ENCODE data around the gene ABHD16A.

The ABHD16A gene

DNA sequence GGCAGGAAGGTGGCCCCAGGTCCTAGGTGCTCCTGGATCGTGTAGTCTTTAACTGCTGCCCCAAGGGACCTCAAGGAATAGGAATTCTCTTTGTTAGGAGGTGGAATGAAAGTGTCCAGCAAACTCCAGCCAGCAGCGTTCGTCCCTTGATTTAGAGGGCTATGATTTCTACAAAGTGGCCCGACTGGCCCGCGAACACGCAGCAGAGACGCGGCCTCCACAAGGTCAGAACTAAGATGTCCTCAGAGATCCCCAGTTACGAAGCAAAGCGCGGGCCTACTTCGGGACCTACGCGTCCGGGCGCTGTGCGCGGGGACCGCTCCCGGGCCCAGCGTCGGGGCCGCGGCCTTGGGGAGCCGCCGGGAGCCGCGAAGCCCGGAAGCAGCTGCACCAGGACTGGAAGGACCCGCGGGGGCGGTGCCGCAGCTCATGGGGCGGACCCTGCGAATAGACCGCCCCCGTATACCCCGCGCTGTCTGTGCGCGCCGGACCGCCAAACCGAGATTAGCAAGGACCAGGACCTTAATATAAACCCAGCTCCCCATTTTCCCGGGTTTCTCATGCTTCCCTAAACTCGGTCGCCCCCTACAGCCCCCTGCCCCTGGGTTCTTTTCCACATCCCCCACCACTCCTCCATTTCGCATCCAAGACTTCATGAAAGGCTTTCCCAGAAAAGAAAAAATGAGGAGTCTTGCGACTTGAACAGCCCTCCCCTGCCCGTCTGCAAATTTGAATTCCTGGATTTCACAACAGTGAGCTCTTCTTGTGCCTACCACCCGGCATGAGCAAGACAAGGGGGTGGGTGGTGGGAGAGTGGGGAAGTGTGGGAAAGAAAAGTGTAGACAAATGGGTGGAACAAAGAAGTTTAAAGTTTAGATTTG is 42.5 kb downstream of the ABHD16A start, which contains the start of gene C6orf47:
TSS of gene C6orf47 (minus strand) at position 398 of the 881 bp plus-strand sequence. CDS start 831 bp downstream, outside the sequence.
- peak; percentile 61 for DNase-seq

GRCh38 chr6:31659649-31660380 is 43.3 kb downstream of the ABHD16A start:
- DNase-seq: no peak

GRCh38 chr6:31658983-31659648 is 44.0 kb downstream of the ABHD16A start:
- DNase-seq: no peak

- no peak for DNase-seq
Measured at GRCh38 chr6:31658158-31658688, 44.9 kb downstream of the ABHD16A start.

DNA sequence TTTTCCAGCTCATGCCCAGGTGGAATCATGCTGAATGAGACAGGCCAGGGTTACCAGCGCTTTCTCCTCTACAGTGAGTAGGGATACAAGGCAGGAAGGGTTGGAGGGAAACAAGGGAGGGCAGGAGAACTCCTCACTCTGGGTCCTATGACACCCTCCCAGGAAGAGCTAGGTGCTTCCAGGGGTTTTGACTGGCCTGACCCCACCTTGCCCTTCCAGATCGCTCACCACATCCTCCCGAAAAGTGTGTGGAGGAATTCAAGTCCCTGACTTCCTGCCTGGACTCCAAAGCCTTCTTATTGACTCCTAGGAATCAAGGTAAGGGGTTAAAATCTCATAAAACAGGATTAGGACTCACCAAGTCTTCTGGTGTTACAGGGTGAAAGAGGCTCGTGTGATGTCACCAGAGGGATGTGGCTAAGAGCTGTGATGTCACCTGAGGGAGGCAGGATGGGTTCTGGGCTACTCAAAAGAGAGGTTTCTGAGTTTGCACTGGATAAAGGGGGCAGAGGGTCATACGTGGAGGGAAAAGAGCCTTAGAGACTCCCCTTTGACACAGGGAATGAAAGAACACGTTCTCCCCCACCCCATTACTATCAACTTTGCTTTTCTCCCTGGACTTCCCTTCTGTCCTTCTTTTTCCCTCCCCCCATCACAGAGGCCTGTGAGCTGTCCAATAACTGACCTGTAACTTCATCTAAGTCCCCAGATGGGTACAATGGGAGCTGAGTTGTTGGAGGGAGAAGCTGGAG is 45.5 kb downstream of the ABHD16A start:
- no peak for DNase-seq

GRCh38 chr6:31655349-31656237 is 47.5 kb downstream of the ABHD16A start, which contains the start of gene APOM:
Gene APOM, plus strand, starts transcription at chr6:31655894. Its CDS starts 73 bp downstream, at chr6:31655967.
- no peak for DNase-seq

- DNase-seq: no peak
Measured at GRCh38 chr6:31654574-31655348, 48.4 kb downstream of the ABHD16A start.

DNA sequence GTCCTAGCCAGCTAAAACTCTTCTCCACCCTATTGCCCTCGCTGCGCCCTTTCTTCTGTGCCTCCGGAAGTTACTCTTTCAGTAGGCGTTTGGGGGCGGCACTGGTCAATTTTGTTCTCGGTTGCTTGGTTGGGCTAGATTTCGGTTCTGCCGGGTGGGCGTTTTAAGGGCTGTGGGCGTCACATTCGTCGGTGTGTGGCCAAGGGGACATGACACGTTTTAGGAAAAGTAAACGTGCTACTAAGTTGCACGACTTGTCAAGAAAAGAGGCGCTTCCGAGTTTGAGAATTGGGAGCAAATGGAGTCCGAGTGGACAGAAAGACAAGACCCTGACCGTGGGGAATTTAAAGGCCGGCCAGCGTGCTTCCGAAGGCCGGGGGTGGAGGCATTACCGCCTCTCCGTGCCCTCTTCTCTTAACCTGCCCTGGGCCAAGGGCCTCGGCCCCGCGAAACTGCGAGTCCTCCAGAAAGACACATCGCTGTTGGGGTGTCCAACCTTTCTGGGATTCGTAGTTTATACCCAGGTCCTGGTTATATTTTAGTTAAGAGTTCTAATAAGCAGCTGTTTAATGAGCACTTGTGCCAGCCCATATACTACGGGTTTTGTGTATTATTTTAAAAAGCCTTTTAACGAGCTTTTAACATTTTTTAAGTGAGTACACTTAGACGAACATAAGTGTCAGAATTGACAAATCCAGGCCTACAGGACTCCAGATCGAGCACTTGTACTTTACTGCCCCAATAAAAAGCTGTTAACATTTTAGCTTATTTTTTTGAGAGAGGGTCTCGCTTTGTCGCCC is 50.0 kb downstream of the ABHD16A start:
- DNase-seq: no peak

- DNase-seq: peak; percentile 28
Measured at GRCh38 chr6:31651602-31652191, 51.4 kb downstream of the ABHD16A start.

DNA sequence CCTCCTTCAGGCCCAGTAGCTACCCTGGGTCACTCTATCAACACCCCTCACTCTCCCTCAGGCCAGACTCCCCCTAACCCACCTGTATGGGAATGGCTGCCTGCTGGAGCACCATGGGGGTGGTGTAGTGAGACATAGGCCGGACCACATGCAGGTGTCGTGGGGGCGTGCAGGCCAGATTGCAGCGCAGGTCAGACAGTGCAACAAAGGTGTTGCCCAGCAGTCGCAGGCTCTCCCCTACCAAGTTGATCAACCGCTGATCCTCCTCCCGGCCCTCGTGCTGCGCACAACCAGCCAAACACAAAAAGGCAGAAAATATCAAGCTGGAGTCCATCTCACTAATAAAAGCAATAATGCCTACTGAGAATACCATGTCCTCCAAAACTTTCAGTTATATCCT is 57.8 kb downstream of the ABHD16A start:
- no peak for DNase-seq

- DNase-seq: no peak
Measured at GRCh38 chr6:31643818-31644454, 59.2 kb downstream of the ABHD16A start.

- no peak for DNase-seq
Measured at GRCh38 chr6:31642798-31643570, 60.1 kb downstream of the ABHD16A start.

DNA sequence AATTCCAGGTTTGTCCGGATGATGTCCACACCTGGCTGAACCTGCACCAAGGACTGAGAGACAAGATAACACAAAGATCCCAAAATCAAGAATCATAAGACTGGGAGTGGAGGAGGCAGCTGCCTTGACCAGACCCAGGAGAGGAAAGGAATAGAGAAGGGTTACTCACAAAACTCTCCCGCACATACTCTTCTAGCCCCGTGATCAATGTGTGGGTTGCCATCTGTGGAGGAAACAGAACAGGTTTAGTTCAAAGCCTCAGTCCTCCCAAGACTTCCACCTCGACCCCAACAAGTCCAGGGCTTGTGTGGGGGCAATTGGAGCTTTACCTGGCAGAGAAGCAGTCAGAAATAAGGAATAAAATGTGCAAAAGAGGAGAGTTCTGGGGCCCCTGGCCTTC is 61.8 kb downstream of the ABHD16A start:
- no peak for DNase-seq

DNA sequence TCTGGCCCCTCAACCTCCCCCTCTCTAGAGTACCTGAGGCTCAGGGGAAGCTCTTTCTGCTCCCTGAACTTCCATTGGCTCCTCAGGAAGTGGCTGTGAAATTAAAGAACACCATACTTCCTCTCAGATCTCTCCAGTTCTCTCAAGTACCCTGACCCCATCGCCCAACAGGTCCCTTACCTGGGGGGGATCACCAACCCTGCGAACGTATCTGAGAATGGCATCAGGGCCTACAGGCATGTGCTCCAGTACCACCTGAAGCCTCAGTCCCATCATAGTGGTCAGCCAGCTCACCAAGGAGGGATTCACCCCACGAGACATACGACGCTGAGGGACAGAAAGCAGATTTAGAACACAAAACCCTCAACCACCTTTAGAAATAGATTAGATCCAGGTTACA is 62.5 kb downstream of the ABHD16A start:
- DNase-seq: no peak

GRCh38 chr6:31639449-31639861 is 63.7 kb downstream of the ABHD16A start:
- DNase-seq: no peak

DNA sequence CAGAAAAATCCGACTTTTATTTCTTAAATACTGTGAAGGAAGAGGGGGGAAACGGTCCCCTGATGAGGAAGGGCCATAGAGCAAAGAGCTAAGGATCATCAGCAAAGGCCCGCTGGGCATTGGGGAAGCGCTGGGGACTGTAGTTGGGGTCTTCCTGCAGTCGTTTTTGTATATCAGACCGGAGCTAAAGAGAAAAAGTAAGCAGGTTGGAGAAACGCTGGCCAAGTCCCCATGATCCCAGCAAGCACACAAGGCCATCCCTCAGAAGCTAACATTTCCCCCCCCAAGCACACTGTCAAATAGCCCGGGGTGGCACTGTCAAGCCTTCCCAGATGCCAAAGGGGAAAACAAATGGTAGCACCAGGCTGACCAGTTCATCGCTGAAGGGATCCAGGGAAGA is 64.1 kb downstream of the ABHD16A start:
- no peak for DNase-seq

All from SHP77 treated with DMSO at 0.1 percent for 48 hours (cell line).